Activated CD4-positive, CD25-positive, alpha-beta regulatory T cell treated with anti-CD3 and anti-CD28 coated beads, Interleukin-2, amount 50 U/mL, for 72 hours (primary cell): ENCODE measurements around the gene PLXDC1.
"Not testable (repeated sequence)": the region's sequence is repeated elsewhere in the genome, so short reads cannot be mapped to it uniquely, and the experiment has no call there.

Experiments
- DNase-seq: peaks from one replicate; pipeline ENCODE4 v3.0.0; 2021

Gene PLXDC1

GRCh38 chr17:39057701-39058206 is 93.7 kb downstream of the PLXDC1 start:
- no peak for DNase-seq

DNA sequence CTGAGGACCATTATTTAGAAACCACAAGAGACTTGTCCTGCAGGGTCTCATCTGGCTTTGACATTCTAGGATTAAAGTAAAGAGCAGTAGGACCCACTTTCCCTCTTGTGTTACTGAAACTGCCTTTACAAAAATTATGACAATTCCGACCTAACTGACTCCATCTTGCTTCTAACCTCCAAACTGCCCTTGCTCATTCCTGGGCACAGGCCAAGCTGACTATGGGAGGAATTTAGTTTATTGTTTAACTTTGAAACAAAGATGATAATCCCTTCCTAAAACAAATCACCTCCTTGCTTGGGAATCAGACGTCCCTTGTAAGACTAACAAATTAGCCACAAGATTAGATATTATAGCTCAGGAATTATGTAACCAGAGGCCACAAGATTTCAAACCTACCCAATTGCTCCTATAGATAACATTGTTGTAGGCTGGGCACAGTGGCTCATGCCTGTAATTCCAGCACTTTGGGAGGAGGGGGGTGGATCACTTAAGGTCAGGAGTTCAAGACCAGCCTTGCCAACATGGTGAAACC is 97.3 kb downstream of the PLXDC1 start:
- no peak for DNase-seq

DNA sequence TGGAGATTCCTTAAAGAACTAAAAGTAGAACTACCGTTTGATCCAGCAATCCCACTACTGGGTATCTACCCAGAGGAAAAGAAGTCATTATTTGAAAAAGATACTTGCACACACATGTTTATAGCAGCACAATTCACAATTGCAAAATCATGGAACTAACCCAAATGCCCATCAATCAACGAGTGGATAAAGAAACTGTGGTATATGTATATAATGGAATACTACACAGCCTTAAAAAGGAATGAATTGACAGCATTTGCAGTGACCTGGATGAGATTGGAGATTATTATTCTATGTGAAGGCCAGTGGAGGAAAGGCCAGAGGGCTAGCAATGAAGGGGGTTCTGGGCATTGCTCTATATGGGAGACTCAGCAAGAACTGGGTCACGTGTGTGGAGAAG is 99.0 kb downstream of the PLXDC1 start:
- DNase-seq = not testable (repeated sequence)

DNA sequence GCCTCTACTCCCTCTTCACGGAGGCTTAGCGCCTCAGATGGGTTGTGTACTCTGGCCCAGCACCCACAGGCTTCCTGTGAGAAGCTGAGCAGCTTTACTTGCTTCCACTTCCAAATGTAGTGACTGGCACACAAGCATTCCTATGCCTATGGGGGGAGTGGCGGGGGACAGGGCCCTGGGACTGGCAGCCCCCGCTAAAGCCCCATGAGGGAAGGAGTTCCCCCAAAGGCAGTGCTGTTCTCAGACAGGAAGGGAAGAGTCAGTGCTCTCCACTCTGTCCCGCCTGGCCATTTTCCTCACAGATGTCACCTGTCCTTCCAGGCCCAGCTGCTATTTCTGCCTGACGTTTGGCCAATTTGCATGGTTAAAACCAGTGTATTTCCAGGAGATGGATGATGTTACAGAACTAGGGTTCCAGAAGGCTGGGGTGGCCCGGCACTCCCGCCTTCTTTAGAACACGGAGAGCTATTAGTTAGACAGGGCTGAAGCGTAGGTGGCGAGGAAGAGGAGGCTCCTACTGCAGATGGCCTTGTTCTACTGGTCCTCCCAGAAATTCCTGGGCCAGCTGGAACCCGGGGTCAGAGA is 100.3 kb downstream of the PLXDC1 start:
- no peak for DNase-seq

DNA sequence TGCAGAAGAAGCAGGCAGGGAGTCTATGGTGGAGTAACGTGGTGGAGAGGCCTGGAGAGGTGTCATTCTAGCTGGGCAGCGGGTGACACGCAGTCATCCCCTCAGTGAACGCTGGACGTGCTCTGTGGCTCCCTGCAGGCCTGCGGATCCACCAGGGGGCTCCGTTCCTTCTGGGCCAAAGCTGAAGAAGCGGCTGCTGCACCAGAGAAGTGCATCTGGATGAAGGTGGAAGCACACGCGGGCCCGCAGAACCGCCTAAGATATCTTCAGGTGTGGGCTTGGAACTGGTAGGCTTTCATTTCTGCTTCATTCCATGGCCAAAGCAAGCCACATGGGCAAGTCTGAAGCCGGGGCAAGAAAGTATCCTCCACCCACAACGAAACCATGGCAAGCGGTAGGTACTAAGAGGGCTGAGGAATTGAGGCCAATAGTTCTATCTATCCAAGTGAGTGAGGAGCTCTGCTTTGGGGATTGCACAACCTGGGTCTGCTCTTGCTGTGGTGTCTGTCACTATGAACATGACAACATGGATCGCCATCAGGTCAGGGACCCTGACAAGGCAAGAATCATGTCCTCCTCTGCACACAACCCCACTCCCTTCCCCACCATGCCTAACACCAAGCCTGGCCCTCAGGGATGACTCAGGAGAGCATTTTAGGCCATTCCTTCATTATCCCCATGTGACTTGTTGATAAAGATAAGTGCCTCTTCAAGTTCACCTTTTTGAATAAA is 105.3 kb downstream of the PLXDC1 start:
- DNase-seq = no peak

- DNase-seq = no peak
Measured at GRCh38 chr17:39036009-39036408, 115.4 kb downstream of the PLXDC1 start.

DNA sequence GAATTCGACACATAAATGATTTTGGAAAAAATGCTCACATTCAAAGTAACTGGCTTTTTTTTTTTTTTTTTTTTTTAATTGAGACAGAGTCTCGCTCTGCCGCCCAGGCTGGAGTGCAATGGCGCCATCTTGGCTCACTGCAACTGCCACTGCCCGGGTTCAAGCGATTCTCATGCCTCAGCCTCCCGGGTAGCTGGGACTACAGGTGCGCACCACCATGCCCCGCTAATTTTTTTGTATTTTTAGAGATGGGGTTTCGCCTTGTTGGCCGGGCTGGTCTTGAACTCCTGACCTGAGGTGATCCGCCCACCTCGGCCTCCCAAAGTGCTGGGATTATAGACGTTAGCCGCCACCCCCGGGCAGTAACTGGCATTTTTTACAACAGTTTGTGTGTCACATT is 115.9 kb downstream of the PLXDC1 start:
- DNase-seq = not testable (repeated sequence)

DNA sequence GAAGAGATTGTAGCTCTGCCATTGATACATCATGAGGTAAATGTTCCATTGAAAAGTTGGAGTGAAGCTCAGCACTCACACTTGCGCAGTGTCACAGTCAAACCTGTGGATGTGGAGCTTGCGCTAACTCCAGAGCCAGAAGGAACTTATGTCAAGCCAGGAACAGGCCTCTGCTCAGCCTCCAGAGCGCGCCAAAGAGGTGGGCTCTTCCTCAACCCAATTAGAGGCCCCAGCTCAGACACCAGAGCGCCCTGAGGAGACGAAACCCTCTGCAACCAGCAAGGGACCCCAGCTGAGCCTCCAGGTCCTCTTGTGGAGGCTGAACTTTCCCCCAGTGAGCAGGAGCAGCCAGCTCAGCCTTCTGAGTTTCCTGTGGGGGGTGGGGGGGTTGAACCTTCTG is 122.7 kb downstream of the PLXDC1 start:
- no peak for DNase-seq

- no peak for DNase-seq
Measured at GRCh38 chr17:39027455-39028035, 123.9 kb downstream of the PLXDC1 start.

DNA sequence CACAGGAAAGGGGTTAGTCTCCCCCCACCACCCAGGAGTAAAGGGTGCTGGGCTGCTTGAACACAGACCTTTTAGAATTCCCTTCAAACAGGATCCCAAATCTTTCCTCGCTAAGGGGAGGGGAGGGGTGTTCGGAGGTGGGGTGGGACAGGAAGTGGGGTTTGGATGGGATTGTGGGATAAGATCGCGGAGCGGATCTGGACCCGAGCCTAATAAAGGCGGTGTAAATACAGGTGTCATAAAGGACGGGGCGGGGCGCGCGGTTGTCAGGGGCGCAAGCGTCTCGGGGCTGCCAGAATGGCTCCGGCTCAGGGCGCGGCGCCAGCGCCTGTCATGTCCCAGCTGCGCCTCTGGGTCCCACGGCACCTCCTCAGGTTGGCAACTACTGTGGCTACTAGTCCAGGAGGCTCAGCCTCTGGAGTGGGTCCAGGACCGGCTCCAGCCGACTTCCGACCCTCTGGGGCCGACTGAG is 124.4 kb downstream of the PLXDC1 start:
- DNase-seq = no peak

DNA sequence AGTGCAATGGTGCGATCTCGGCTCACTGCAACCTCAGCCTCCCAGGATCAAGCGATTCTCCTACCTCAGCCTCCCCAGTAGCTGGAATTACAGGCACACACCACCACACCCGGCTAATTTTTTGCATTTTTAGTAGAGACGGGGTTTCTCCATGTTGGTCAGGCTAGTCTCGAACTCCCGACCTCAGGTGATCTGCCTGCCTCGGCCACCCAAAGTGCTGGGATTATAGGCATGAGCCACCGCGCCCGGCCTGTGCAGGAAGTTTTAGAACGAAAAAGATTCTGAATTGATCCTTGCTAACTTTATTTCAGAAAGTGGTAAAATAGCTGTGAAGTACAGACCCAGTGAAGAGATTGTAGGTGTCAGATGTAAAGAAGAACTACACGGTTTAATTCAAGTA is 125.1 kb downstream of the PLXDC1 start:
- not testable (repeated sequence) for DNase-seq

GRCh38 chr17:39022924-39023323 is 128.5 kb downstream of the PLXDC1 start:
- no peak for DNase-seq

- DNase-seq = not testable (repeated sequence)
Measured at GRCh38 chr17:39020037-39020436, 131.4 kb downstream of the PLXDC1 start.

- DNase-seq = peak; percentile 49
Measured at GRCh38 chr17:39018267-39019134, 132.9 kb downstream of the PLXDC1 start.

- no peak for DNase-seq
Measured at GRCh38 chr17:39016193-39017153, 135.0 kb downstream of the PLXDC1 start.

- no peak for DNase-seq
Measured at GRCh38 chr17:39015546-39015935, 135.9 kb downstream of the PLXDC1 start.

GRCh38 chr17:39014795-39015545 is 136.5 kb downstream of the PLXDC1 start:
- DNase-seq = no peak

DNA sequence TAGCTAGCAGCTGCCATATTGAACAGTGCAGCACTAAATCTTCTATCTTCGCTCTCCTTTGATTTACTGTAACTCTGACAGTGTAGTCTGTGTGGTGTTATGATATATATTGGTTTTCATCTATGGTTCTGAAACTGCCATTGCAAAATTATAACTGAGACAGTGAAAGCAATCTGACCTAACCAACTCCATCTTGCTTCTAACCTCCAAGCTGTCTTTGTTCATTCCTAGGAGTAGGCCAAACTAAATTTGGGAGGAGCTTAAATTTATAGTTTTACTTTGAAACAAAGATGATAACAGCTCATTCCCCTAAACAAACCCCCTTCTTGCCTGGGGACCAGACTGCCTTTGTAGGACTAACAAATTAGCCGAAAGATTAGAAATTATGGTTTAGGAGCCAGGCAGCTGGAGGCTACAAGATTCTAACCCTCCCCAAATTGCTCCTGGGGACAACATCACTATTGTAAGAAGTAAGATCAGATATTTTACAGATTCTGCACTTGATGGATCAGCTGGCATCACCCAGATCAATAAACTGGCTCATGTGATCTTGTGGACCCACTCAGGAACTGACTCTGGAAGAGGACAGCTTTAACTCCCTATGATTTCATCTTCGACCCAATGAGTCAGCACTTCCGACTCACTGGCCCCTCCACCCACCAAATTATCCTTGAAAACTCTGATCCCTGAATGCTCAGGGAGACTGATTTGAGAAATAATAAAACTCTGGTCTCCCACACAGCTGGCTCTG is 137.2 kb downstream of the PLXDC1 start:
- no peak for DNase-seq
